Skeletal muscle satellite cell (primary cell): ENCODE data around the gene TBC1D10A.
A peak's percentile ranks its signal among the peaks of the same experiment; 100 is the strongest.

Source experiments
- H3K27me3 ChIP-seq: 2 replicates; pipeline ENCODE4 v1.7.0; 2013; ENCODE audit warnings: low read length; ENCODE audit not compliant: control insufficient read depth, insufficient read depth
- H3K36me3 ChIP-seq: 2 replicates; pipeline ENCODE4 v1.7.0; 2013; ENCODE audit warnings: mild to moderate bottlenecking, control low read depth, low read length; ENCODE audit not compliant: insufficient read depth
- H3K4me1 ChIP-seq: 2 replicates; pipeline ENCODE4 v1.7.0; 2013; ENCODE audit warnings: low read length; ENCODE audit not compliant: control insufficient read depth, insufficient read depth
- H3K4me2 ChIP-seq: 2 replicates; pipeline ENCODE4 v1.7.0; 2013; ENCODE audit warnings: mild to moderate bottlenecking, low read length
- H3K4me3 ChIP-seq: 2 replicates; pipeline ENCODE4 v1.7.0; 2013; ENCODE audit warnings: low read length
- H3K9ac ChIP-seq: 2 replicates; pipeline ENCODE4 v1.7.0; 2013; ENCODE audit warnings: mild to moderate bottlenecking, low read depth, low read length, moderate library complexity
- H3K9me3 ChIP-seq: replicated peaks from 2 replicates; pipeline ENCODE4 v1.7.0; 2013; ENCODE audit warnings: mild to moderate bottlenecking, control low read depth, low read length

TBC1D10A gene

GRCh38 chr22:30361916-30362650 lies 35.3 kb upstream of the TBC1D10A start:
- no peaks in the 10 kb centered on the region for H3K9me3 ChIP-seq
- no peak overlapping the region for H3K9ac ChIP-seq
- H3K4me3 ChIP-seq = no peak overlapping the region
- H3K27me3 ChIP-seq = no peaks in the 10 kb centered on the region
- H3K36me3 ChIP-seq = no peaks in the 10 kb centered on the region
- H3K4me2 ChIP-seq = no peak overlapping the region
- no peaks in the 10 kb centered on the region for H3K4me1 ChIP-seq

- H3K9me3 ChIP-seq = no peaks in the 10 kb centered on the region
- H3K9ac ChIP-seq = no peak overlapping the region
- H3K4me2 ChIP-seq = no peak overlapping the region
- peaks cover 21% of the 10 kb centered on the region for H3K4me1 ChIP-seq
- no peak overlapping the region for H3K4me3 ChIP-seq
- H3K27me3 ChIP-seq = no peaks in the 10 kb centered on the region
- peaks cover 7% of the 10 kb centered on the region for H3K36me3 ChIP-seq
Observed at GRCh38 chr22:30358541-30358940, 31.8 kb upstream of the TBC1D10A start.

- H3K4me1 ChIP-seq = peaks cover 21% of the 10 kb centered on the region
- H3K4me2 ChIP-seq = peak overlapping the region; percentile 99
- H3K27me3 ChIP-seq = no peaks in the 10 kb centered on the region
- H3K36me3 ChIP-seq = peaks cover 10% of the 10 kb centered on the region
- H3K9ac ChIP-seq = no peak overlapping the region
- H3K9me3 ChIP-seq = no peaks in the 10 kb centered on the region
- peak overlapping the region; percentile 92 for H3K4me3 ChIP-seq
Observed at GRCh38 chr22:30357650-30358215, 31.0 kb upstream of the TBC1D10A start.

GRCh38 chr22:30357236-30357570 lies 30.5 kb upstream of the TBC1D10A start:
- Histone ChIP-seq H3K4me2 (peak overlapping the region; percentile 99), H3K9me3 (no peaks in the 10 kb centered on the region), H3K4me1 (peaks cover 21% of the 10 kb centered on the region), H3K27me3 (no peaks in the 10 kb centered on the region), H3K4me3 (peak overlapping the region; percentile 92), H3K36me3 (peaks cover 16% of the 10 kb centered on the region), H3K9ac (peak overlapping the region; percentile 95)

GRCh38 chr22:30356449-30357235 lies 29.9 kb upstream of the TBC1D10A start, which contains the start of the genes CCDC157 and SF3A1:
Gene CCDC157, plus strand, starts transcription at chr22:30357007. Its CDS starts 8,994 bp downstream, at chr22:30366001.
Gene SF3A1, minus strand, starts transcription at chr22:30356894. Its CDS starts 102 bp downstream, at chr22:30356792.
- no peaks in the 10 kb centered on the region for H3K9me3 ChIP-seq
- peaks cover 21% of the 10 kb centered on the region for H3K36me3 ChIP-seq
- peak within 1 kb of the TSS; percentile 95 for H3K9ac ChIP-seq
- no peaks in the 10 kb centered on the region for H3K27me3 ChIP-seq
- peaks cover 21% of the 10 kb centered on the region for H3K4me1 ChIP-seq
- peak within 1 kb of the TSS; percentile 99 for H3K4me2 ChIP-seq
- peak within 1 kb of the TSS; percentile 92 for H3K4me3 ChIP-seq

GRCh38 chr22:30354644-30355043 lies 27.9 kb upstream of the TBC1D10A start:
- Histone ChIP-seq H3K27me3 (no peaks in the 10 kb centered on the region), H3K9me3 (no peaks in the 10 kb centered on the region), H3K4me2 (peak overlapping the region; percentile 99), H3K9ac (peak overlapping the region; percentile 95), H3K4me3 (no peak overlapping the region), H3K36me3 (peaks cover 38% of the 10 kb centered on the region), H3K4me1 (peaks cover 21% of the 10 kb centered on the region)

GRCh38 chr22:30351226-30351625 lies 24.5 kb upstream of the TBC1D10A start:
- Histone ChIP-seq H3K27me3 (no peaks in the 10 kb centered on the region), H3K9ac (no peak overlapping the region), H3K9me3 (no peaks in the 10 kb centered on the region), H3K4me1 (peaks cover 21% of the 10 kb centered on the region), H3K4me2 (no peak overlapping the region), H3K36me3 (peaks cover 61% of the 10 kb centered on the region), H3K4me3 (no peak overlapping the region)

GRCh38 chr22:30348809-30349208 lies 22.1 kb upstream of the TBC1D10A start:
- H3K4me2 ChIP-seq = no peak overlapping the region
- no peaks in the 10 kb centered on the region for H3K27me3 ChIP-seq
- H3K36me3 ChIP-seq = peaks cover 81% of the 10 kb centered on the region
- no peaks in the 10 kb centered on the region for H3K9me3 ChIP-seq
- H3K9ac ChIP-seq = no peak overlapping the region
- H3K4me3 ChIP-seq = no peak overlapping the region
- H3K4me1 ChIP-seq = peaks cover under 1% of the 10 kb centered on the region

GRCh38 chr22:30348404-30348803 lies 21.7 kb upstream of the TBC1D10A start:
- no peak overlapping the region for H3K4me3 ChIP-seq
- H3K36me3 ChIP-seq = peaks cover 83% of the 10 kb centered on the region
- no peak overlapping the region for H3K9ac ChIP-seq
- H3K4me1 ChIP-seq = no peaks in the 10 kb centered on the region
- no peak overlapping the region for H3K4me2 ChIP-seq
- H3K27me3 ChIP-seq = no peaks in the 10 kb centered on the region
- H3K9me3 ChIP-seq = no peaks in the 10 kb centered on the region

- no peaks in the 10 kb centered on the region for H3K4me1 ChIP-seq
- no peak overlapping the region for H3K4me2 ChIP-seq
- no peaks in the 10 kb centered on the region for H3K9me3 ChIP-seq
- no peak overlapping the region for H3K9ac ChIP-seq
- H3K36me3 ChIP-seq = peaks cover 86% of the 10 kb centered on the region
- no peak overlapping the region for H3K4me3 ChIP-seq
- no peaks in the 10 kb centered on the region for H3K27me3 ChIP-seq
Observed at GRCh38 chr22:30347255-30347892, 20.6 kb upstream of the TBC1D10A start.
